ENCODE measurements around the gene PAQR9. TPM values are rescaled to one million over a fixed set of nuclear protein-coding genes. Genes with fewer than 3 reads are reported as not detected.
A peak's percentile ranks its signal among the peaks of the same experiment; 100 is the strongest.
"Not testable (repeated sequence)": the region's sequence is repeated elsewhere in the genome, so short reads cannot be mapped to it uniquely, and the experiment has no call there.

The PAQR9 gene, protein sequence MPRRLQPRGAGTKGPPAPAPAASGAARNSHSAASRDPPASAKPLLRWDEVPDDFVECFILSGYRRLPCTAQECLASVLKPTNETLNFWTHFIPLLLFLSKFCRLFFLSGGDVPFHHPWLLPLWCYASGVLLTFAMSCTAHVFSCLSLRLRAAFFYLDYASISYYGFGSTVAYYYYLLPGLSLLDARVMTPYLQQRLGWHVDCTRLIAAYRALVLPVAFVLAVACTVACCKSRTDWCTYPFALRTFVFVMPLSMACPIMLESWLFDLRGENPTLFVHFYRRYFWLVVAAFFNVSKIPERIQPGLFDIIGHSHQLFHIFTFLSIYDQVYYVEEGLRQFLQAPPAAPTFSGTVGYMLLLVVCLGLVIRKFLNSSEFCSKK
- polyA plus RNA-seq (ENCODE audit: insufficient read depth in 1 of 5, insufficient read length in 5 of 5, low replicate concordance in 1 of 5) = under 1 TPM in 2 of 5 donors, not detected in 3; 0.06 to 0.73 TPM
- long read RNA-seq, donor 1, partial matches to known transcripts = 0 of 1 reads
- long read RNA-seq, donor 1, other reads (novel, unspliced or antisense) = 0 of 1 reads
- long read RNA-seq, donor 2 = 0 reads
- long read RNA-seq, donor 3 = 0 reads
- long read RNA-seq, donor 4 = 0 reads
- long read RNA-seq, donor 5 = 0 reads
- long read RNA-seq, donor 6, partial matches to known transcripts = 213 of 225 reads
- long read RNA-seq, donor 6, other reads (novel, unspliced or antisense) = 12 of 225 reads
- long read RNA-seq, donor 7 = 0 reads
- long read RNA-seq, donor 8 = 0 reads

GRCh38 chr3:142963516-142964448, at the start of gene PAQR9:
Gene PAQR9 (minus strand): TSS chr3:142963674. CDS start chr3:142963336, 338 bp downstream.
- DNase-seq = peak in 1 of 2 donors; percentile 19

DNA sequence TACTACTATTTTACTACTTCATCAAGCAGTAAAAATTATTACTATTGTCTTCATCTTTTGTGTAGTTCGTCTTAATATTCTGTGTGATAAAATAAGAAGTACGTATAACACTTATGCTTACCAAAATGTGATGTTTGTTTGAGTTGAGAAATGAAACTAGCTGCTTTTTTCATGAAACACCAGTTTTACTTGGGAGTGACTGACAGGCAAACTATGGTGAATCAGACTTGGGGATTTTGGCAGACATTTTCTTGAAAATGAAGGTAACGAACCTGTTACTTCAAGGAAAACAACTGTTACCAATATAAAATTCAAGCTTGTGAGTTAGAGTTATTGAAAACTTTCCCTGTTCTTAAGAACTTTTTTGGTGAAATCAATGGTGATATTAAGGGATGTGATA, 48.2 kb upstream of the PAQR9 start:
- DNase-seq = no peak

- DNase-seq = no peak
These were observed 46.5 kb upstream of the PAQR9 start for GRCh38 chr3:143010024-143010423.

DNA sequence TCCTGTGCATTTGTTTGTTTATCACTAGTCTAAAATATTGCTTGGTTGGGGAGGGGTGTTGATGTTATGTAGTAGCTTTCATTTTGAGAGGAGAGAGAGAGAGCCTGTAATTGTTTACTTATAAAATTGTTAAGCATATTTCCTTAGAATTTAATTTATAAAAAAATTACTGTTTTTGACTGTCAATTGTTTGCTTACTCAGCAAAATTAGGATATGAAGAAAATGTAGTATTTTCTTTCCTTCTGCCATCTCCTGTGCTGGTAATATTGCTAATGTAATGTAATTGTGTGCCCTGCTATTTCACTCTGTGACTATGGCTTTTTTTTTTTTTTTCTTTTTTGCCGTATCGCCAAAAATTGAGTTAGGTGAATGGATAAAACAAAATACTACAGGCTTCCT, 41.3 kb upstream of the PAQR9 start:
- DNase-seq = no peak

- no peak for DNase-seq
These were observed 39.3 kb upstream of the PAQR9 start for GRCh38 chr3:143002727-143003126.

GRCh38 chr3:143002083-143002712, 38.7 kb upstream of the PAQR9 start:
- no peak for DNase-seq

- DNase-seq = peak; percentile 96 to 97
These were observed 38.1 kb upstream of the PAQR9 start, which contains the start of gene U2SURP for GRCh38 chr3:143001369-143002082. Gene U2SURP (plus strand): TSS chr3:143001570. CDS start chr3:143001629, 59 bp downstream.

DNA sequence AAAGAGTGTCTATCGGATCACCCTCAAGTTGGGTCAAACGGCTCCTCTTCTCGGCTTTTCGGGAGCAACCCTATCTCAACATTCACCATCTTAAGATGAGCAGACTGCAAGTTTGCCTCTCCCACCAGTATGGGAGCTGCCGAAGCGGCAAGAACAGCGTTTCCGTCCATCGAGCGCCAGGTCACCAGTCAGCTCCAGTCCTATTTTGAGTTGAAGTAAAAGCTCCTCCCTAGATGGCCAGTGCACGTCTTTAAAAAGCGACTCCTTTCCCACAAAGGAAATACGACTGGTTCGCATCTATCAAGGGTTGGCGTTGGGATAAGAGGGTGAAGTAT, 37.5 kb upstream of the PAQR9 start:
- no peak for DNase-seq

GRCh38 chr3:143000528-143000927, 37.1 kb upstream of the PAQR9 start:
- DNase-seq = no peak

GRCh38 chr3:142999881-143000280, 36.4 kb upstream of the PAQR9 start:
- DNase-seq = no peak

- DNase-seq = no peak
These were observed 35.0 kb upstream of the PAQR9 start for GRCh38 chr3:142998439-142998838.

GRCh38 chr3:142997330-142997729, 33.9 kb upstream of the PAQR9 start:
- no peak for DNase-seq

DNA sequence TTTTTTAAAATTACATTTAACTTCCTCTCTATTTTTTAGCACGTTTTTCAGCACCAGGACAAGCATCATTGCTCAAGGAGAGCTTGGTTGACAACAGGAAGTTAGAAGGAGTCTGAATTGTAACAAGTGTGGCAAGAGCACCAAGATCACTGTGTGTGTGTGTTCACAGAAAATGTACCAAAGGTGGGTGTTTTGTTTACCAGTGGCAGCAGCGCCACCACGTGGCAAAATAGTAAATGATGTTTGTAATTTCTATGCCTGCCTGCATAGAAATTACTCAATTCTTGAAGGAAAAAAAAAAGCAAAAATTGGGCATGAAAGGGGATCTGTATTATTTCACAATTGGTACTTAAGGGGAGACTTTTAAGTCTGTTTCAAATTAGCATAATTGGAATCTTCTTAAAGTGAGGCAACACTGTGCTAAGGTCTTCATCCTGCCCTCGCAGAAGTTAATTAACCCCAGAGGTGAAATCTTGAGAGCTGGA, 30.5 kb upstream of the PAQR9 start:
- peak; percentile 24 to 44 for DNase-seq

GRCh38 chr3:142992323-142992722, 28.8 kb upstream of the PAQR9 start:
- DNase-seq = no peak

DNA sequence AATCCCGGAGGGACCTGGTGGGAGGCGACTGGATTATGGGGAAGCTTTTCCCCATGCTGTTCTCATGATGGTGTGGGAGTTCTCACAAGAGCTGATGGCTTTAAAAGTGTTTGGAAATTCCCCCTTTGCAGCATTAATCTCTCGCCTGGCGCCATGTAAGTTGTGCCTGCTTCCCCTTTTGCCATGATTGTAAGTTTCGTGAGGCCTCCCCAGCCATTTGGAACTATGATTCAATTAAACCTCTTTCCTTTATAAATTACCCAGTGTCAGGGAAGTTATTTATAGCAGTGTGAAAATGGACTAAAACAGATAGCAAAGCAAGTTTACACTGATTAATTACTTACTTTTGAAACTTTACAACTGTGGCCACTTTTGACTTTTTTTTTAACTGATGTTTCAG, 27.2 kb upstream of the PAQR9 start:
- DNase-seq = no peak

- DNase-seq = not testable (repeated sequence)
These were observed 25.4 kb upstream of the PAQR9 start for GRCh38 chr3:142988826-142989225.

DNA sequence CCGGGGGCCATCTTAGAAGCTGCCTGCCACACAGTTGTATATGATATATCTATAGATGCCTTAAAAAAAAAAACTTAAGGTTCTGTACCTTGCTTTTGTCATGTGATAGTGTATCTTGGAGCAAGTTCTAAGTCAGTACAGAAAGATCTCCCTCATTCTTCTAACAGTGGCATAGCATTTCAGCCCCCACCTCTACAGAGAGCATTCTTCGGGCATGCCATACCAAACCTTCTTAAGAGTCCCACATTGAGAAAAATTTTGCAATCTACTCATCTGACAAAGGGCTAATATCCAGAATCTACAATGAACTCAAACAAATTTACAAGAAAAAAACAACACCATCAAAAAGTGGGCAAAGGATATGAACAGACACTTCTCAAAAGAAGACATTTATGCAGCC, 24.7 kb upstream of the PAQR9 start:
- DNase-seq = not testable (repeated sequence)

DNA sequence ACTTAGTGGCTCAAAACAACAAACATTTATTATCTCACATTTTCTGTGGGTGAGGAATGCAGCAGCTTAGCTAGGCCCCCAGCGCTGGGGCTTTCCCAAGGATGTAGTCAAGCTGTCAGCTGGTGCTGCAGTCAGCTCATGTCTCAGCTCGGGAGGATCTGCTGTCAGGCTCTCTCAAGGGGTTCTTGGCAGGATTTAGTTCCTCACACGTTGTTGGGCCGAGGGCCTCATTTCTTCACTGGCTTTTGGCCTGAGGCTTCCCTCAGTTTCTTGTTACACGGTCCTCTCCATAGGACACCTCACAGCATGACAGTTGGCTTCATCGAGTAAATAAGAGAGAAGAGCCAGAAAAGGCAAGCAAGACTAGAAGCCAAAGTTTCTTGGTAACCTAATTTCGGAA, 24.2 kb upstream of the PAQR9 start:
- peak; percentile 56 to 64 for DNase-seq

GRCh38 chr3:142987080-142987700, 23.7 kb upstream of the PAQR9 start:
- DNase-seq = no peak

- no peak for DNase-seq
These were observed 20.8 kb upstream of the PAQR9 start for GRCh38 chr3:142984255-142984654.

Data from right lung (tissue), 10 donors.